ENCODE data around the gene MCIDAS.
A peak's percentile ranks its signal among the peaks of the same experiment; 100 is the strongest.

The MCIDAS gene

DNA sequence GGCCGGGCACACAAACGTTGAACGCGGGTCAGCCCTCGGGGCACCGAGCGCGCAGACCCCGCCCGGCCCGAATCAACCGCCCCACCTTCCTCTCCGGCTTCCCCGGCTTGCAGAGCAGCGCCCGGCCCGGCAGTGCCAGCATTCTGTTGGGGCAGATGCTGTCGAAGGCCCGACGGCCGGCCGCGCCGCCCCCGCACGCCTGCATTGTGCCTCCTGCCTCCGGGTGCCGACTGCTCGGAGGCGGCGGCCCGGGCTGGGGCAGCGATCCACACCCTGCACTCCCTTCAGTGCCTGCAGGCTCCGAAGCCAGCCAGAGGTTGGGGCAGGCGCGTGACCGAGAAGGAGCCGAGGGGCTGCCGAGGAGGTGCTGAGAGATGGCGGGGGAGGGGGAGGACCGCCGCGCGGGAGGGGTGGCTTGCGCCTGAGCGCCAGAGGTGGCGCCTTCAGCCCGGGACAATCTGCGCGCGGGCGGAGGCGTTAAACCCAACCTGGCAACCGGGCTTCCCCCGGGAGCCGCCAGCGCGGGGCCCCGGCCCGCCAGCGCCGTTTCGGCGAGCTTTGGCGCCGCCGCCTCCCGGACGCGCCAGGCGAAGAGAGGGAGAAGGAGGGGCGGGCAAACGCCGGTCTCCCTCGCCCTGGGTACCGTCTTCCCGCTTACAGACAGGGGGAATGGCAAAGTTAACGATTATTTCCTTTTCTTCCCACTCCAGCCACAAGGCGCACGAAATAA is at the start of gene MCIDAS:
Gene MCIDAS, minus strand, starts transcription at position 382 of the 730 bp plus-strand sequence. Its CDS starts 177 bp downstream, at position 205.
- DNase-seq = no peak

DNA sequence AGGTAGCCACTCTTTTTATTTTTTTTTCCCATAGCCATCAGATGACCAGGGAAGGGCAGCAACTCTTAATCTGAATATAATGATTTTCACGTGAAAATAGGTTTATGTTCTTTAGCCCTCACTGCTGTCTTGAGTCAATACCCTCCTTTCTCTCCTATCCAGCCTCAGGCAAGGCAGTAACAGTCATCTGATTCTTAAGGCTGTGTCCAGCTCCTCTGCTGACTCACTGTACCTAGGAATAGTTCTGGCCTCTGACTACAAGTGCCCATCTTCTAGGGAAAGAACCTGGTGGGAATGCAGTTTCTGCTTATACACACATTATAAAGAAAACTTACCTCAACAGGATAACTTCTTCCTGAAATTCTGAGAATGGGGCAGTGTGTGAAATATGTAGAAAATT is 49.7 kb upstream of the MCIDAS start:
- no peak for DNase-seq

DNA sequence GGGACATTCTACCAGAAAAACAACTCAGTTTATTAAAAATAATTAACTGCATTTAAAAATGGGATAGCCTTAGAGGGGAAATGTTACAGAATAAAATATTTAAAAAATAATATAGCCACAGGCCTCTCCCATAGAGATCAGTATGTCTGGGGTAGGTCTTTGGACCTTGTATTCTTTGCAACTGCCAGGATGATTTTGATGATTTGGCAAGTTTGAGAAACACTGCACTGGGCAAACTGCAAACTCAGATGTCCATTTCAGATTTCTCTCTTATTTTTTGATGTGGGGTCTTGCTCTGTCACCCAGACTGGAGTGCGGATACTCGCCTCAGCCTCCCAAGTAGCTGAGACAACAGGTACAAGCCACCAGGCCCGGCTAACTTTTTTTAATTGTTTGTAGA is 31.2 kb upstream of the MCIDAS start:
- no peak for DNase-seq

DNA sequence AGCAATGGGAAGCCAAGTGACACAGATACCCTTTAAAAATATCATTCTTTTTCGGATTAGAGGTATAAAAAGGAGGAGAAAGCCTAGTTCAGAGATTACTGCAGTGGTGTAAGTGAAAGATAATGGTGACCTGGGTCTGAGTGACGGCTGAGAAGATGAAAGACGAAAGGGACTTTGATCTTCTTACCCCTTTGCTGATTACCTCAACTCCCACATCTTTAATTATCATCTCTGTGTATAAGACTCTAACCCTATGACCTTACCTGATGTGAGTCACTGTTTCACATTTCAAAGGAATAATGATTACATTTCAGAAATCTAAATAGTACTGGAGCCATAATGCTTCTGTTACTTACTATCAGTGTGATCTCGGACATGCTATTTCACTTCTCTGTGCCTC is 27.7 kb upstream of the MCIDAS start:
- no peak for DNase-seq

DNA sequence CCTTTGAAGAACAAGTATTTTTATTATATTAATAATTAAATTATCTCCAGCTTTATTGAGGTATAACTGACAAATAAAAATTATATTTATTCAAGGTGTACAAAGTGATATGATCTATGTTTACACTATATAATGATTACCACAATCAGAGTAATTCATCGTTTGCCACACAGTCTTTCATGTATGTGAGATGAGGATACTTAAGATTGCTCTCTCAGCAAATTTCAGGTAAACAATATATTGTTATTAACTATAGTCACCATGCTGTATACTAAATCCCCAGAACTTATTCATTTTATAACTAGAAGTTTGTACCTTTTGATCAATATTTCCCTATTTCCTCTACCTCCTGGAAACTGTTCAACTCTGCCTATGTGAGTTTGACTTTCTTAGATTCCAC is 22.9 kb upstream of the MCIDAS start:
- no peak for DNase-seq

DNA sequence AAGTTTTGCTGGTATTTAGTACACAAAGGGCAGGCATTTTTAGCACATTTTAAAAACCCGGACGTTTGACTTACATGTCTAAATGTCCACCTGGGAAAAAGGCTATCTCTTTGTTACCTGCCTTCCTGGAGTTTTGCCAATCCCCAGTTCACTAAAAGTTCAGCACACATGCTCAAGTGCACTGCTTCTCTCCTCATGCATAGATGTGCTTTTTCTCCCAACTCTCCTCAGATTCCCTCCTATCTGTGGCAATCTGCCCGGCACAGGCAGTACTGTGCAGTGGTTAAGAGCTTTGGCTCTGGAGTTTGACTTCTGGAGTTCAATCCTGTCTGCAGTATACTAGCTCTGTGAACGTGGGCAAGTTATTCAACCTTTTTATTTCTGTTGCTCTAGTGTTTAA is 14.6 kb upstream of the MCIDAS start:
- peak; percentile 55 for DNase-seq

DNA sequence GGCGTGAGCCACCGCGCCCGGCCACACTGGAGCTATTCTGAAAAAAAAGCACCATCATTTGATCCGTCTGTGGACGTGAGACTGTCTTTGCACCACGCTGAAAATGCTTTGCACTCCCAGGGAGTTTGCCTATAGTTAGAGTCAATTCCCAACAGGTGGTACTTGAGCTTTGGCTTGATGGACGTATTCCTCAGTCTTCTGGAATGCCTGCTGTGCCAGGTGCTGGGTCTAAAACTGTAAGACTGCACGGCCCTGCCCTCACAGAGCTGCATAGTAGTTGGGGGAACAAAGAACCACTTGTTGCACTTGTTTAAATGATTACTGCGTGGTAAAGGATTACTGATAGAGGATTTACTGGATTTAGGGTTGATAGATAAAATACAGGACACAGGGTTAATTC is 9.7 kb upstream of the MCIDAS start:
- DNase-seq = no peak

DNA sequence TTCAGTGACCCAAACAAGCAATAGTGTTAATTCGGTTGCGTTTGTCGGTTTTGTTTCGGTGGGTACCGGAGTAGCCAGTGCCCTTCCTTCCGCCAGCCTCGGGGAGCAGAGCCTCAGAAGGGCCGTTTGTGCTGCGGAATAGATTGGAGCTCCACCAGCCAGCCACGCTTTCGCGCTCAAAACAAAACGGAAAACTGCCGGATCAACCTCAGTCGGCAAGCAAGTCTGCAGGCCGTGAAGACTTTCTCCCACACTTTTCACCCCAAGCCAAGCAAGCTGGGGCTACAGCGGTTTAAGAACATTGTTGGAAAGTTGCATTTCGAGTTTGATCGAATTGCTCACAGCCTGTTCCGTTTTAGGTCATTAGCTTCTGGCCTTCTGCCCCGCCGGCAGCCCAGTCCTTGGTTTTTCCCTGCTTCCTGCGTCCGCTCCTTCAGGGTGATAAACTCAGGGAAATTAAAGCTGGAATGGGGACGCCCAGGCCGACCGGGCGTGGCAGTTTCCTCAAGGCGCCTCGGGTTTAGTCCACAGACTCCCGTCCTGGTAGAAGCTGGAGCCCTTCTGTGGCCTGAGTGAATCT is 7.1 kb upstream of the MCIDAS start:
- DNase-seq = no peak

DNA sequence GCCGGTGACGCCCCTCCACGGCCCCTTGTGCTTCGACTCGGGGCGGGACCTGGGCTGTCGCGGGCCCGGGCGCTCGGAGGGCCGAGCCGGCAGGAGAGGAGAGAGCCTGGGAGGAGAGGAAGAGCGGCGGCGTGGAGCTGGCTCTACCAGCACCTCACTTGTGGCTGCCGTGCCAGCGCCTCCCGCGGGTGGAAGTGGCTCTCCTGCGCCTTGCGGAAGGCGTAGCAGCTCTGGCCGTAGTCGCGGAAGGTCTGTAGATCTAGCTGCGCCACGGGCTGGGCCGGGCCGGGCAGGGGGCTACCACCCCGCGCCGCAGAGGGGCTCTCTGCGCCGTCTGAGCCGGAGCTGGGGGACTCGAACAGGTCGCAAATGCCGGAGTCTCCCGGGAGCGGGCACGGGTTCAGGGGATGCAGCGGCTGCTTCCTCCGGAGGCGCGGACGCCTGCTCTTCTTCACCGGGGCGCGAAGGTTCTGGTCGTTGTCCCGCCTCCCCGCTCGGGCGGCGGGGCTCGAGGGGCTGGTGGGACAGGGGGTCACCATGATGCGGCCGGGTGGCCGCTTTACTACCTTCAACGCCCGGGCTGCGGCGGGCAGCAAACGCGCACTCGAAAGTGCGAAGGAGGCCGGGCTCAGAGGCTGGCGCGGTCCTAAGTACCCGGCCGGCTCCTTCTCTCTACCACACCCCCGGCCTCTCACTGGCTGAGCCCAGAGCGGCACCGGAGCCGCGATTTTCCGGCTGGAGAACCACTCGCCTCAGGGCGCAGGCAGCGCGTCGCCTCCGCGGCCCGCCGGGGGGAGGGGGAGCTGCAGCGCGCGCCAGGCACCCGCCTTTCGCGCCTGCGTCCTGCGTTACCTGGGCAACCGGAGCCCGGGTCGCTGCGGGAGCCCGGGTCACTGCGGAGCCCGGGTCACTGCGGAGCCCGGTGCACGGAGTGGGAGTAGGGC is 6.1 kb upstream of the MCIDAS start, which contains the start of gene CCNO:
Gene CCNO, minus strand, starts transcription at position 624 of the 944 bp plus-strand sequence. Its CDS starts 85 bp downstream, at position 539.
- DNase-seq = peak; percentile 75

DNA sequence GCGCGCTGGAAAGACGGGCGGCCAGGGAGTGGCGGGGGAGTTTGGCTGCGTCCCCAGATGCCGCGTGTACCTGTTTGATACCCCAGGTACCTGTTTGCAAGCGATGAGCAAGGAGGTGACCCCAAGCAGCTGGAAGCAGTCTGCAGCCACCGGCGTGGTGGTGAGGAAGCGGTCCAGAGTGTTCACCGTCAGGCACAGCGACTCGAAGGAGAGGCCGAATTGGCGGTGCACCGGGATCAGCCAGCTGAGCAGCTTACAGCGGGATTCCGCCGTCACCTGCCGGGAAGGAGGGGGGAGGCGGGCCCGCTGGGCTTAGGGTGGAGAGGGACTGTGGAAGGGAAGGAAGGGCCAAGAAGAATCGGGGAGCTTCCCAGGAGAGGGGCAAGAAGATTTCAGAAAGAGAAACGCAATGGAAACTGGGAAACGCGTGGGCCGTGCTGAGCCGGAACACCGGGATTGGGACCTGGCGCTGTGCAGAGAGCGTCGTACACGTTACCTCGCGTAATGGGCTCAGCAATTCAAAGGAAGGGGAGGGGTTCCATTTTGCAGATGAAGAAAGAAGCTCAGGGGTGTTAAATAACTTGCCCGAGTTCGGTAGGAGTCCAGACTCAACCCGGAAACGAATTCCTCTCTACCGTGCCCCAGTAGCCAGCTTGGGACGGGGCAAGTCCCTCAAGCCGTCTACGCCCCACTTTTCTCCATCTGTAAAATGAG is 5.3 kb upstream of the MCIDAS start:
- DNase-seq = no peak

DNA sequence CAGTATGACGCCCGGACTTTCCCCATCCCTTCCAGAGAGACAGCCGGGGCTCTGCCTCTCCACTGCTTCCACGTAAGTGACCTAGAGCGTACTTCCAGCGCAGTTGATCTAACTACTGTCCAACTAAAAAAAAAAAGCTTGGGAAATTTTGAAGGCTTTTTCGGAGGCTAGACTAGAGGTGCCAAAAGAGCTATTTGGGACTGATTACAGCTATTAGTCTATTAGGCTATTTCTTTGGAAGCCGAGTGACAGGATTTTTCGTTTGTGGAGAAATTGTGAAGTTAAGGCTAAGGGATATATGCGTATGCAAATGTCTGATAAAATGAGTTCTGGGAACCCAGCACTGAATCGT is 4.8 kb upstream of the MCIDAS start:
- DNase-seq = no peak

DNA sequence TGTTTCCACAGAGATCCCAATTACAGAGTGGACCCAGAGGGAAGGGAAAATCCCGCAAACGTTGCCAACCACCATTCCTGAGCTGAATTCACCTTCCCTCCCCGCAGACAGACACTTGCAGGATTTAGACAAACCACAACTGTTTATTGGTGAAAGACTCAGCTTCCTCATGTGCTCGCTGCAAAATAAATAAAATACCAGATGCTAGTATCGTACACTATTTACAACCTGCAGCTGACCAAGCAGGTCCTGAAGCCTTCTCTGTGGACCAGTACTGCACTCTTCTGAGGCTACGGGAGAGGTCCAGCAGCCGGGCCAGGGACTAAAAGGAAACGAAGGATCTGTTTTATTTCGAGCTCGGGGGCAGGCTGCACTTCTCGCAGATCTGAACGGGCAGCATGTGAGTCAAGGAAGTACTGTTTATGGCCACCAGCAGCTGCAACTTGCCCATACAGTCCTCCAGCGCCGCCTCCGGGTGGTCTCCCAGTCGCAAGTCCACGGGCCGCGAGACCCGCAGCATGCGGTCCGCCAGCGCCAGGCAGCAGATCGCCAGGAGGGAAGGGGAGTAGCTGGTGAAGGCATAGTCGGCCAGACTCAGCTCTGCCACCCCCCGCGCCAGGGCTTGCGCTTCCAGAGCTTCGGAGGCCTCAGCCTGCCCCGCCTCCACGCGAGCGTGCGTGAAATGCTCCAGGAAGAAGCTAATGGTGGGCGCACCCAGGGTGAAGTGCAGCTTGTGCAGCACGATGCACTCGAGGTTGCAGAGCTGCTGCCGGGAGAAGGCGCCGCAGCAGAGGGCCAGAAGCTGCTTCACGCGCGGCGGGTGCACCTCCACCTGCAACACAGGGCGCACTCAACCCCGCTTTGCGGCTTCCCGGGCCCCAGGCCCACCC is 4.2 kb upstream of the MCIDAS start:
- DNase-seq = no peak

DNA sequence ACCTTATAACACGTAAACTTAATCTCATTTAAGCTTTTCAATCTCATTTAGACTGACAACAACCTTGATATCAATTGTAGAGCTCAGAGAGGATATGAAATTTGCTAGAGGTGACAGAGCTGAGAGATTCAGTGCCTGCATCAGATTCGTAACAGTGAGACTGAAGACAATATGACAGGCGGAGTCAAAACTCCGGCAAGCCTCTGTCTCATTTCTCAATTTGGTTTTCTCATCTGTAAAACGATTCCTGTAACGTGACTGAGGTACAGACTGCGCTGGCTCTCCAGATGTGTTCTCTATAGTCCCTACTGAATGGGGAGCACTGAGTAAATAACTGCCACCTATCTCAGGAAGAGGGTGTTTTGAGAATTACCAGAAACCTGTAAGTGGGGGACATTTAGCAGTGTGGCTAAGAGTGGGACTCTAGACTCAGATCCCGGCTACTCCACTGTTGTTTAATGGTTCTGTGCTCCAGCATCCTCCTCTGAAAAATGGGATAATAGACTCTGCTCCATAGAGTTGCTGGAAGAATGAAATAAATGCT is 3.0 kb upstream of the MCIDAS start:
- no peak for DNase-seq

DNA sequence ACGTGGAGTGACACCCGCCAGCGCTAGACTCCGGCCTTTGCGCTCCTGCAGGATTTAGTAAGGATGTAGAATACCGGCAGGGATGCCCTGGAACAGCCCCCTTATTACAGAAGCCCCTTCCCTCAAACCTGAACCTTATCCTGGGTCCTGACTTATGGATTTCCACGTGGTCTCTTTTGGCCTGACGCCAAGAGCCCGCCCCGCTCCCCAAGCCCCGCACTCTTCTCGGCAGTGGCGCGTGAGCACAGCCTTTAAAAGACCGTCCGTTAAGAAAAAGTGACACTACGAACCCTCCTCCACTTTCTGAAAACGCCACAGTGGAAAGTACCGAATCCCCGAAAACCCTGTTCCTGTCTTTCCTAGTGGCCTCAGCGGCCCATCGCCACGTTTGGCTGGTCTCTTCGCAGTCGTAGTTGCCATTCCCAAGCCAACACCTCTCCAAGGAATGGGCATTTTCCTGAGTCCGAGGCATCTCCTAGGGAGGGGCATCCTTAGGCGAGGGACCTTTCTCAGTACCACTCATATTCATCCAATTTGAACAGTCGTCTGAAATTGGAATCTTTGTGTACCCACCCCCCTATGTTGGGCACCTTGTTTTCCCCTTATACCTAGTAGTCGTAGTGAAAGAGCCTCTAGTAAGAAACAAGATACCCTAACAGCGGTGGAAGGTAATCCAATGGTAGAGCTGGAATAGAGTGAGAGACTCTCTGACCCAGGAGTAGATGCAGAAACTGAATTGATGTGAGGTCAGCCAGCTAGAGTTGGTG is 732 bp upstream of the MCIDAS start:
- DNase-seq = no peak

DNA sequence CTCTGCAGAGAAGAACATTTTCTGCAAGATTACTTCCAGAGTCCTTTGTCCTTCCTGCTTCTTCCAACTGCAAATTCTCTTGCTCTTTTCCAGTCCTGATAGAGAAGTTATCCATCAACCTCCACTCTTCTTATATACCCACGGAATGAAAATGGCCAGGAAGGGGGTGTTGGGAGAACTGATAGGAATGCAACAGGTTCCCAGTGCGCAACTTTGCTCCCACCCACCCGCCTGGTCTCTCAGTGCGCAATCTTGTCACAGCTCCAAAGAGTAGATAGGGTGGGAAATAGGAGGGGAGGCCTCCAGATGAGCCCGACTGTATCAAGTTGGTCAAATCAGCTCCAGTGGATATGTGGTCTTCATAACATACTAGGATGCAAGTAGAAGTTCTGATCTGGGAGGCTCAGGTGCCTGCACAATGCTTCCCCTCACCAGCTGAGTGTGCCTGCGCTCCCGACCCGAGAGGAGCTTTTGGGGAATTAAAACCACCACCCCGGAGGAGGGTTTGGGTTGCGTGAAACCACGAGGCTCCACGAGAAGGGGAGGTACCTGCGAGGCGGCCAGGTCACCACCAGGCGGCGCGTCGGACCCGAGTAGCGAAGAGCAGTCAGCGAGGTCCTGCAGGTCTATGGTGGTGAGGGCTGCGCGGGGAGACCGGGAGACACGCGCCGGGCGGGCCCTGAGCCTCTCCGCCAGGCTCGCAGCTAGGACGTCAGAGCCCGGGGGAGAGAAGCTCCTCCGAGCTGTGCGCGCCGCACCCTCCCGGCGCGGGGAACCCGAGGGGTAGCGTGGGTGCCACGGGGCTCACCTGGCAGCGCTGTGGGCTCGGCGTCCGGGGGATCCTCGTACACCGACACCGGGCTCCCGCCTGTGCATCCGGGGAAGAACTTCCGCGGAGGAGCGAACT is 835 bp downstream of the MCIDAS start:
- DNase-seq = peak; percentile 66

DNA sequence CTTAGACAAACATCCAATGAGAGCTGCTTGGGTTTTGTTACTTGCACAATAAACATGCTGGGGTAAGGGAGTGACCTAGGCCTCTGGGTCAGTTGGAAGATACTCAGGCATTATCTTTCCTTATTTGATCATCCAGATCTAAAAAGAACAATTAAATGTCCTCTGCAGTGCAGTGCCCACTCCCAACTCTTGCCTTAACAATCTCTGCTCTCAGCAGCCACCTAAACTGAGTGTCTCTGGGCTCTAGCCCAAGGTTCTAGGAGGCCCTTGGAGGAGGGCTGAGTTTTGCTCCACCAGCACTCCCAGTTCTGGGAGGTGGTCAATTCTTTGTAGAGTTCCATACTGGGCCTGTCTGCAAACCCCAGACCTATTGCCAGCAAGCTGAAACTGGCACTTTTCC is 1.8 kb downstream of the MCIDAS start:
- no peak for DNase-seq

DNA sequence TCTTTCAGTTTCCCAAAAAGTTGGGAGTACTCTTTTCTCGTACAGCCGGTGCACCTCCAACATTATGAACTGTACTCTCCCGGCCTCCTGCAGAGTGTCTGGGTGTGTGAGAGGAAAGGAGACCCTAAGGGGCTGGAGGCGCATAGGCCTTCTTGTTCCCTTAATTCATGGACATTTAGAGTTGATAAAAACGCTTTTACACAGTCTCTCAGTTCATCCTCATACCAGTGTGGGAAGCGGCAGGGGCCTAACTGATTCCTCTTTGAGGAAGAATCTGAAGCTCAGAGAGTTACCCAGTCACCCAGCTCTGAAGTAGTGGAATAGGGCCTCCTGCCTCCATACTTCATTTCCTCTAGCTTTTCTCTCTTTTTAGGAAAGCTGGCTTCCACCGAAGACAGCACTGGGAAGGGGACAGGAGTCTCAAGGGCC is 3.3 kb downstream of the MCIDAS start:
- no peak for DNase-seq

DNA sequence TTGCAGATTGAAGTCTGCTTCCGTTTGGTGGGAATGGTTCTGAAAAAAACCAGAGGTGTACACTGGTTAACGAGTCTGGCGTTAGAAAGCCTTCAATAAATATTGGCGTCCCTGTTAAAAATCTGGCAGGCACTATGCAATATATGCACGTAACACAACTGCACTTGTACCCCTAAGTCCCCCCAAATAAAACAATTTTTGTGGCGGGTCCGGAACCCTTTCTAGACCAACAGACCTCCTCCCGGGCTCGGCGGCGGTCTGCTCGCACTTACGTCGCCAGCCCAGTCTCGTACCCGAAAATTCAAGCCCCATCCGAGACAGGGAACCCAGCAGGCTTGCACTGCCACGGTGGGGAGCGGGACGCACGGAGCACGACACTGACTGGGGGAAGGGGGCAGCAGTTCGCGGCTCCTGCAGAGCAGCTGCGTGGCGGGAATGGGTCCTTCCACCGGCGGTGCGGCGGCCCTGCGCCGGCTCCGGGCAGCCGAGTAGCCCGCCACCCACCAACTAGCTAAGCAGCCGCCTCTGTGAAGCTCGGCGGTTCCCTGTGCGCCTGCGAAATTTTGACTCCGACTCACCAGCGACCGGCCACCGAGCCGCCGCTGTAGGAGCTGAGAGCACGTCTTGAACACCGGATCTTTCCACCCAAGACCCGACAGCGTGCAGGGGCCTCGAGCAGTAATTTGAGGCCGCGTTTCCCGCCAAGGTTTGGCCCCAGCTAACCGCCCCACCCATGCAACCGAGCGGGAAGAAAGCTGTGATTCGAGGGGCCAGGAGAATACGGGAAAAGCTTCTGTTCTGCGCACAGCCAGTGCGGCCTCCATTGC is 3.9 kb downstream of the MCIDAS start:
- no peak for DNase-seq
